OCI-M2 (cell line): ENCODE measurements around the gene STAG3.
"Not testable (repeated sequence)": the region's sequence is repeated elsewhere in the genome, so short reads cannot be mapped to it uniquely, and the experiment has no call there.

Experiments used
- DNase-seq: peaks from one replicate; lab custom pipeline; 2025; ENCODE audit not compliant: unreplicated experiment; lab: John Stamatoyannopoulos, UW

STAG3 gene

DNA sequence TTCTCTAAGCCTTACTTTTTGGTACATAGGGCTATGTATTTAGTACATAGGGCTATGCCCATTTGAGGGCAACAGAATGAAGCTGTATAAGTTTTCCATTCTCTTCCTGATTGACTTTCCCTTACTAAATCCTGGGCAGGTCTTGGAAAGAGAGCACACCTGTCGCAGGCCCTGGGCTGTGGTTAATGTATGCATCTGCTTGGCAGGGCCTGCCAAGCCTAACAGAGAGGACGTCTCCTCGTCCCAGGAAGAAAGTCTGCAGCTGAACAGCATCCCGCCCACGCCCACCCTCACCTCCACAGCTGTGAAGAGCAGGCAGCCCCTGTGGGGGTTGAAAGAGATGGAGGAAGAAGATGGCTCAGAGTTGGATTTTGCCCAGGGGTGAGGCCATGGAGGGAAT is 33.1 kb downstream of the STAG3 start:
- DNase-seq, result no peak

DNA sequence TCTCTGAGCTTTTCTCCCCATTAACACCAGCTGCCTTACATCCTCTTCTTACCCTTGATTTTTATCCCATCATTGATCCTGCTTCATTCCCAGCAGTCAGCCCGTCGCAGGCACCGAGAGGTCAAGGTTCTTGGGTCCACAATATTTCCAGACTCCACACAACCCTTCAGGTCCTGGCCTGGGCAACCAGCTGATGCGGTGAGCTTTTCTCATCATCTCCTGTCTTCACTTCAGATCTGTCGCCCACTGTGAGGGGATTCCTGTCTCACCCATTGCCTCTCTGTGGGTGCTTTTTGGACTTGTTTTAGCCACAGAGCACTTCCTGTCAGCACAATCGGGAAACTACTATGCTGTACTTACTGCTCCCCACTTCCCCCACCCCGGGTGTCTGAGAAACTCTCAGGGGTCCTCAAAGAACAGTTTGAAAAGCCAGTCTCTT is 33.6 kb downstream of the STAG3 start:
- DNase-seq, result no peak

DNA sequence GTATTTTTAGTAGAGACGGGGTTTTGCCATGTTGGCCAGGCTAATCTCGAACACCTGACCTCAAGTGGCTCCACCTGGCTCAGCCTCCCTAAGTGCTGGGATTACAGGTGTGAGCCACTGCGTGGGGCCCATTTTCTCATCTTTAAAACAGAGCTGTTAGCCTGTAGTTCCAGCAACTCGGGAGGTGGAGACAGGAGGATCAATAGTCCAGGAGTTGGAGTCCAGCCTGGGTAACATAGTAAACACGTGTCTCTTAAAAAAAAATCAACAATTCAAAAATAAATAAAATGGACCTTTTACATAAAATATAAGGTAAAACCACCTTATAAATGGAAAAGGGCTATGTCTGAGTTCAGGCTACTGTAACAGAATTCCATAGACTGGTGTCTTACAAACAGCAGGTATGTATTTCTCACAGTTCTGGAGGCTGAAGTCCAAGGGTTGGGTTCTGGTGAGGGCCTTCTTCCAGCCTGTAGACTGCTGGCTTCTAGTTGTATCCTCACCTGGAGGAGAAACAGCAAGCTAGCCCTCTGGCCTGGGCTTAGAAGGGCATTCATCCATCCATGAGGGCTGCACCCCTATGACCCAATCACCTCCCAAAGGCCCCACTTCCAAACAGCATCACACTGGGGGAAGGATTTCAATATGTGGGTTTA is 35.0 kb downstream of the STAG3 start:
- no peak for DNase-seq

DNA sequence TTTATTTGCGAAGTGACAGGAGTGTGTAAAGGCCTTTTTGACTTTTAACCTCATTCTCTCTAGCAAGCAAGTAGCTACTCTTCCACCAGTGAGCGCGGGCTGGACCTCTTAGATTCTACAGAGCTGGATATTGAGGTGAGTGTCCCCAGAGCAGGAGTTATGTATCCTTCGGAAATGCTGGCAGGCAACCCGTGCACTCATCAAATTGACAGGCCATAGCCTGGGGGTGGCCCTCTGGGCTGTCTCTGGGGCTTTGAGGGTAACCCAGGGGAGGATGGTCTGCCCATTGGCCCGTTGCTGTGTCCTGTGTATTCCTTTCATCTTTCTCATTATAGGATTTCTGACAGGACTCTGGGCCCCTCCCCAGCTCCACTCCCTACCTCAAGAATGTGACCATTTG is 36.0 kb downstream of the STAG3 start:
- DNase-seq, result no peak

DNA sequence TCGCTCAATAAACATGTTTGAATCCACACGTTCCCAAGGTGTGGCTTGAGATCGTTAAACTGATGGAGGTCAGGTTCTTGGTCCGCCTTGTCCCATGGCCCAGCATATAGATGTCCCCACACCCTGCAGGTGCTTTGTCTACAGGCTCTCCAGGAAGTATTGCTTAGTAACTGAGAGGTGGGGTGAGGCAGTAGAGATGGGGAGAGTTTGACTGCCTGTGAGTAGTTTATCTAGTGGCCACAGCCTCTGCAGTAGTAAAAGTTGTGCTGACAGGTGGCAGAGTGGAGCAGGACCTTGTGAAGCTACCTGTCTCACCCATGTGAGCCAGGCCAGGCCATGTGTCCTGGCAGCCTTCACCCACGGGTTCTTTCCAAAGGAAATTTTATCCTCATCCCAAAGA is 36.6 kb downstream of the STAG3 start:
- DNase-seq, result not testable (repeated sequence)

DNA sequence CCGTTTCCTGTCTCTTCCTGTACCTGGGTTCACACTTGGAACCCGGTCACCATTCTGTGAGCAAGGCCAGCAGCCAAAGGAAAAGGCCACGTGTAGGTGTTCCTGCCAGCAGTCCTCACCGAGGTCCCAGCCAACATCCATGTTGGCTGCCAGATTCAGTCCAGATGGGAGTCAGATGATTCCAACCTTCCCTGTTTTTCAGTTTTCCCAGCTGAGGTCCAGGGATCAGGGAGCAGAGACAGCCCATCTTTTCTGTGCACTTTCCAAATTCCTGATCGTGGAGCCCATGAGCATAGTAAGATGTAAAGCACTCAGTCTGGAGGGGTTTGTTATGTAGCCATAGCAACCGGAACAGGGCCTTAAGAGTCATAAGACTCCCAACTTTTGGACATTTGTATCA is 38.2 kb downstream of the STAG3 start:
- DNase-seq, result no peak

DNA sequence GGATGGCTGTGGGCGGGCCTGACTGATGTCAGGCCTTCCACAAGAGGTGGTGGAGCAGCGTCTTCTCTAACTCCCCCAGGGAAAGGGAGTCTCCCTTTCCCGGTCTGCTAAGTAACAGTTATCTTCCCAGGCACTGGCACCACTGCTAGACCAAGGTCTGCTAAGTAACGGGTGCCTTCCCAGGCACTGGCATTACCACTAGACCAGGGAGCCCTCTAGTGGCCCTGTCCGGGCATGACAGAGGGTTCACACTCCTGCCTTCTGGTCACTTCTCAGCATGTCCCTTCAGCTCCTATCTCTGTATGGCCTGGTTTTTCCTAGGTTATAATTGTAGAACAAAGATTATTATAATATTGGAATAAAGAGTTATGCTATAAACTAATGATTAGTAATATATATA is 40.2 kb downstream of the STAG3 start:
- peak; percentile 50 for DNase-seq

DNA sequence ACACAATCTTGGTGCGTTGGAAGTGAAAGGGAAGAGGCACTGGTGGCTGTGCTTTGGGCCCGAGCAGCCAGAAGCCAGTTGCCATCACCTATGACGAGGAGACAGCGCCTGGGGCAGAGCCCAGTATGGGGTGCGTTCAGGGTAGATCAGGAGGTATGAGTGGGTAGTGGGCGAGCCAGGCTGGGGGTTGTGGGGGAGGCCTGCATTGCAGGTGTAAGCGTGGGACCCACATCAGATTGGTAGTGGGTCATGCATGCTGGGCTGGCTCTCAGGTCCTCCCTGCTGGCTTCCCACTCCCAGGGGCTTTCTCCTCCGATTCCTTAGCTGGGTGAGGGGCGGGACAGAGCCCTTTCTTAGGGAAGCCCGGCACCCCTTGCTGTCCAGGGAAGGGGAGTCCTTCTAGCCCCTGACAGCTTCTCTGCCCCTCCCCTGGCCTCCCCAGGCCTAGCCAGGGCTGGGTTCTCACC is 41.6 kb downstream of the STAG3 start:
- no peak for DNase-seq

DNA sequence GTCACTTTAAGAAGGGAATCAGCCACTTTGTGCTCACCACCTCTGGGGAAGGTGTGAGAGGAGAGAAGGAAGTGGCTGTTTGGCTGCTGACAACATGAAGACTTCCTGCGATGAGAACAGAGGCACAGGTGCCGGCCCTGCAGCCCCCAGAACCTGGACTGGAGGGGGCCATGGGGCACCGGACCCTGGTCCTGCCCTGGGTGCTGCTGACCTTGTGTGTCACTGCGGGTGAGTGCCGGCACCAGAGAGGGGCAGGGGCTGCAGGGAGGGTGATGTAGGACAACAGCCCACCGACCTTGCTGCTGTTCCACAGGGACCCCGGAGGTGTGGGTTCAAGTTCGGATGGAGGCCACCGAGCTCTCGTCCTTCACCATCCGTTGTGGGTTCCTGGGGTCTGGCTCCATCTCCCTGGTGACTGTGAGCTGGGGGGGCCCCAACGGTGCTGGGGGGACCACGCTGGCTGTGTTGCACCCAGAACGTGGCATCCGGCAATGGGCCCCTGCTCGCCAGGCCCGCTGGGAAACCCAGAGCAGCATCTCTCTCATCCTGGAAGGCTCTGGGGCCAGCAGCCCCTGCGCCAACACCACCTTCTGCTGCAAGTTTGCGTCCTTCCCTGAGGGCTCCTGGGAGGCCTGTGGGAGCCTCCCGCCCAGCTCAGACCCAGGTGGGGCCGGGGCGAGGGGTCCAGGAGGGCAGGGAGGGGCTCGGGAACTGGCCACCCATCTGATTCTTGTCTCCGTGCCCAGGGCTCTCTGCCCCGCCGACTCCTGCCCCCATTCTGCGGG is 42.3 kb downstream of the STAG3 start, which contains the start of gene PVRIG:
Gene PVRIG (plus strand): TSS at position 149 of the 785 bp plus-strand sequence. CDS start 22 bp downstream, at position 171.
- not testable (repeated sequence) for DNase-seq

DNA sequence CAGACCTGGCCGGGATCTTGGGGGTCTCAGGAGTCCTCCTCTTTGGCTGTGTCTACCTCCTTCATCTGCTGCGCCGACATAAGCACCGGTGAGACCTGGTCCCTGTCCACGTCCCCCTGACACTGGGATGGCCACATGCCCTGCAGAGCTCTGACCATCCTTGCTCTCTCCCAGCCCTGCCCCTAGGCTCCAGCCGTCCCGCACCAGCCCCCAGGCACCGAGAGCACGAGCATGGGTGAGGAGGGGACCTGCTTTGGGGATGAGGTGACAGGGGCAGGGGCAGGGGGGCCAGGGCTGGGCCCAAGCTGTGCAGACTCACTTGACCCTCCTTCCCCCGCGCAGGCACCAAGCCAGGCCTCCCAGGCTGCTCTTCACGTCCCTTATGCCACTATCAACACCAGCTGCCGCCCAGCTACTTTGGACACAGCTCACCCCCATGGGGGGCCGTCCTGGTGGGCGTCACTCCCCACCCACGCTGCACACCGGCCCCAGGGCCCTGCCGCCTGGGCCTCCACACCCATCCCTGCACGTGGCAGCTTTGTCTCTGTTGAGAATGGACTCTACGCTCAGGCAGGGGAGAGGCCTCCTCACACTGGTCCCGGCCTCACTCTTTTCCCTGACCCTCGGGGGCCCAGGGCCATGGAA is 43.0 kb downstream of the STAG3 start:
- DNase-seq, result no peak

DNA sequence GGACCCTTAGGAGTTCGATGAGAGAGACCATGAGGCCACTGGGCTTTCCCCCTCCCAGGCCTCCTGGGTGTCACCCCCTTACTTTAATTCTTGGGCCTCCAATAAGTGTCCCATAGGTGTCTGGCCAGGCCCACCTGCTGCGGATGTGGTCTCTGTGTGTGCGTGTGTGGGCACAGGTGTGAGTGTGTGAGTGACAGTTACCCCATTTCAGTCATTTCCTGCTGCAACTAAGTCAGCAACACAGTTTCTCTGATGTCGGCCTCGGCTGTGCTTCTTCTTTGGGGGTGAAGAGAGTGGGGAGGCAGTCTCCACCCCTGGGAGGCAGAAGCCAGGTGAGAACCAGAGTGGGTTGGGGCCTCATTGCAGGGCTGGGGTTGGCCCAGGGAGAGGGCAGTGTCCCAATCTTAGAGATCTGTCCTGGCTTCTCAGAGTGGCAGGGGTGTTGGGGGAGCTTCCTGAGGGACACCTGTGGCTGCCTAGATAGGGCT is 43.6 kb downstream of the STAG3 start:
- DNase-seq, result no peak

DNA sequence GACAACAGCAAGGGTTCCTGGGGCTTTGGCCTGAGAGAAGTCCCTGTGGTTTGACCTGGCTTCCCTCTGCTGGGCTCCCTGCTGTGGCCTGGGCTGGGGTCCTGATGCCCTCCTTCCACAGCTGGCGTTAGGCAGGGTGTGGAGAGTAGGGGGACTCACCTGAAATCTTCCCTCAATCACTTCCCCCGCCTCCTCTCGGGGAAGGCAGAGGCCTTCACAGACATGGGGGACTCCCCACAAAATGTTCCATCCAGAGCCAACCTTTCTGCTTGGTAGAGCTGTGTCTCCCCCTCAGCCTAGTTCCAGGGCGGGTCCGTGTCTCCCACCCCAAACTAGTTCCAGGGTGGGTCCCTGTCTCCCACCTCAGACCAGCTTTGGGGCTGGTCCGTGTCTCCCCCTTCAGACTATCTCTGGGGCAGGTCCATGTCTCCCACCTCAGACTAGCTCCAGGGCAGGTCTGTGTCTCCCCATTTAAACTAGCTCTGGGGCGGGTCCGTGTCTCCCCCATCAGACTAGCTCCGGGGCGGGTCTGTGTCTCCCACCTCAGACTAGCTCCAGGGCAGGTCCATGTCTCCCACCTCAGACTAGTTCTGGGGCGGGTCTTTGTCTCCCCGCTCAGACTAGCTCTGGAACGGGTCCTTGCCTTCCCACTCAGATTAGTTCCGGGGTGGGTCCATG is 44.2 kb downstream of the STAG3 start:
- DNase-seq, result no peak

DNA sequence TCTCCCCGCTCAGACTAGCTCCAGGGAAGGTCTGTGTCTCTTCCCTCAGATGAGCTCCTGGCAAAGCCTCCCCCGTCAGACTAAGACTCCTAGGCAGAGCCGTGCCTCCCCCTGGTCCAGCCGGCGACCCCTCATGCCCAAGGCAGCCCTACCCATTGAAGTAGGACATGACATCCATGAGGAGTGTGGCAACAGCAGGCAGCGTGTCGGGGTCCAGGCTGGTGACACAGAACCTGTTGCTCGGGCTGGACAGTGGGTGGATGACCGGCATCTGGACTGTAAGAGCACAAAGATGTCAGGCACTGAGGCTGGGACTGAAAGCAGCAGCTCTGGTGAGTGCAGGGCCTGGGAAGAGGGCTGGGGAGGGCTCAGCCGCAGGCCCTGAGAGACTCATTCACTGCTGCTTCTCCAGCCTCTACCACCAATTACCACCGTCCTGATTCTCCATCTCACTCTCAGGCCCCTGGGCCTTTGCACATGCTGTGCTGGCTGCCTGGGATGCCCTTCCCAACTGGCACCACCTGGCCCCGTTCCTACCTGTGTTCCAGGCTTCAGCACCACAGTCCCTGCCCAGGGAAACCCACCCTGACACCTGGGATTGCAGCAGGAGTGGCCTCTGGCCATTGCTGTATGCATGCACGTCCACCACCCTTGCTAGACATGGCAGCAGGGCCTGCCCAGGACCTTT is 44.9 kb downstream of the STAG3 start:
- no peak for DNase-seq

DNA sequence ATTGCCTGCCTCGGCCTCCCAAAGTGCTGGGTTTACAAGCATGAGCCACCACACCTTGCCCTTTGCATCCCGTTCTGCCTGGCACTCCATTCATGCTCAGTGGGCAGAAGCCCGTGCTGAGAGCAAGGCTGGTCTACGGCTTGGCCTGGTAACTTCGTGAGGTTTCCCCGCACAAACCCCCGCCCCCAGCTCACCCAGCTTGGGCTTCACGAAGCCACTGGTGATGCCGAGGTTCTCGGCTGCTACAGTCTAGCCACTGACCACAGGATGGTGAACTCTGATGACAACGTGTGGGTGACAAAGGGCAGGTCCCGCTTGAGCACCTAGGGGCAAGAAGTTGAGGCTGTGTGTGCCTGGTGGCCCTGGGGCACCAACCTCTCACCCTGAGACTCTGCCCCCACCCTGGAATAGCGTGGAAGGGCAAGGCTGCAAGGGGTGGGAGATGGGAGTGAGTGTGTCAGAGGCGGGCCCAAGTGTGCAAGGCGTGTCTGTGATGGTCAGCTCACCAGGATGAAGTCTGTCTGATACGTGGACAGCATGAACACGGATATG is 45.7 kb downstream of the STAG3 start:
- not testable (repeated sequence) for DNase-seq

DNA sequence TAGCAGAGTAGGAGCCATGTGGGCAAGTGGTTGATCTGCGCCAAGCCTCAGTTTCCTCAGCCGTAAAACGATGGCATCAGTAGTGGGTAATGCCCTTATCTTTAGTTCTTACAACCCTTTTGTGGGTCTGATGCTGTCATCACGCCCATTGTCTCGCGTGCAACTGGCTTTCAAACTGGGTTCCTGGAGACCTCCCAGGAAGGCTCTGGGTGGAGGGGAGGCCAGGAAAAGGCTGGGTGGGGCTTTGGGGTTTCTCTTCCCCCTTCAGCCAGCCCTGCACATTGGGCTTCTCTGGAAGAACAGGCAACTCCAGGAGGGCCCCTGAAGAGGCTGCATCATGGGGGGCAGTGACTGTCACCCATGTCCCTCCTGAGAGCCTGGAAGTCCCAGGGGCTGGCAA is 47.2 kb downstream of the STAG3 start:
- not testable (repeated sequence) for DNase-seq

DNA sequence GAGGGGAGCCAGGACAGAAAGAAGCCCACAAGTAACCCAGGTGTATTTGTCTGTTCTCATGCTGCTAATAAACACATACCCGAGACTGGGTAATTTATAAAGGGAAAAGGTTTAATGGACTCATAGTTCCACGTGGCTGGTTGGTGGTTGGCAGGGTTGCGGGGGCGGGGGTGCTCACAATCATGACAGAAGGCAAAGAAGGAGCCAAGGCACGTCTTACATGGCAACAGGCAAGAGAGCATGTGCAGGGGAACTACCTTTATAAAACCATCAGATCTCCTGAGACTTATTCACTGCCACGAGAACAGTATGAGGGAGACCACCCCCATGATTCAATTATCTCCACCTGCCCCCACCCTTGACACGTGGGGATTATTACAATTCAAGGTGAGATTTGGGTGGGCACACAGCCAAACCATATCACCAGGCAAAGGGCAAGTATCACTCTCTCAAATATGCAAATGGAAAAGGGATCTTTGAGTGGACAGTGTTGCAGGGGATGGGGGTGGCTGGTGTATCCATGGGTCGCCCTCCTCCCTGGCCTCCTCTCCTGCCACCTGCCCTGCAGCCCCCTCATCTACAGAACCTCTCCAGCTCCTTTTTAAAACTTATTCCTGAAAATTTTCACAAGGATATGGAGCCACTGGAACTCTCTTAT is 57.1 kb downstream of the STAG3 start:
- DNase-seq, result not testable (repeated sequence)

DNA sequence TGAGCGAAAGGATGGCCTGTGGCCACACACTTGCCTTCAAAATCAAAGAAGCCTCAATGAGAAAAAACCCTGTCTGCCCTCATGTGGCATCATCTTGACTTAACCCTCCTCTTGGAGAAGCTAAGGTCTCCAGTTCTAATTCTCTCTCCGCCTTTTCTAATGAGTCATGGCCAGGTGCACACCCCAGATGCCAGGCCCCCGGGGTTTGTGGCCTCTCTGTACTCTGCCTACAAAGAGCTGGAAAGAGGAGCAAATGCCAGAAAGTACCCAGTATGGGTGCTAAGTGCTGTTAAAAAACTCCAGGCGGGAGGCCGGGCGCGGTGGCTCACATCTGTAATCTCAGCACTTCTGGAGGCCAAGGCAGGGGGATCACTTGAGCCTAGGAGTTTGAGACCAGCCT is 62.3 kb downstream of the STAG3 start:
- DNase-seq, result not testable (repeated sequence)

DNA sequence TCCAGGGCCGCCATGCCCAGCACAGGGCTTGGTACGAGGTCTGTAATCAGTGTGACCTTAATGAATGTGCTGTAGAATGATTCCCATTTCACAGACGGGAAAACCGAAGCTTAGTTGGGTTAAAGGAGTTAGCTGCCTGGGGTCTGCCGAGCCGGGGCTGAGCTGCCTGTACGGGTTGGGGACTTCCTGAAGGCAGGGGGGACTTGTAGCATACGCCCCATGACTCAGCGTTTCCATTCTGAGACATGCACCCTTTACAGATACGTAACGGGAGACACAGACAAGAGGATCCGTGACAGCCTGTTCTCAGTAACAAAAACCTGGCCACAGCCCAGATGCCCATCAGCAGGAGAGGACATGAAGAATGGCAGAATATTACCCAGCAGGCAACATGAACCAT is 65.7 kb downstream of the STAG3 start:
- DNase-seq, result not testable (repeated sequence)

DNA sequence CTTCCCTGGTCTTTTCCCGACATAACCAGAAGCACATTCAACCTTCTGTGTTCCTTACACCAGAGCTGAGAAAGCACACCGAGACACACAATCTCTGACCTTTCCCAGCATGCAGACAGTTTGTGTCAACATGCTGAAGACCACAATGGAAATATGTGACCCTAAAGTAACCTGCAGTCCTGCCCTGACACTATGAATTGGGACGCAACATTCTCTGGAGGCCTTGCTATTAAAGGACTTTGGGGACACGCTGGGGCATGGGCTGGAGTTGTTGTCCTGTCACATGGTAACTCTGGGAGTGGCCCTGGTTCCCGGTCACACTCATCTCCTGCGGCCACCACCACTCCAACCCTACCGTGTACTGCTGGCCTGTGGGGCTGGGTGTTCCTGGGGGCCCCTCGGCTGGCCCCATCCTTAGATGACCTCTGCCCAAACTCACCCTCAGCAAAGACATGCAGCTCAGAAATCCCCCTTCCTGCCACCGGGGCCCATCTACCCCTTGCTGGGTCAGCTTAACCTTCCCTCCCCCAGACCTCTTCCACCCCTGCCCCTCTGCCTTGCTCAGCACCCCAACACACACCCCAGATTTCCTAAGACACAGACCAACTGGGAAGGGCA is 67.4 kb downstream of the STAG3 start:
- DNase-seq, result not testable (repeated sequence)
